Ramos (cell line): ENCODE results near the gene ALDH5A1.

ENCODE experiments used
- in situ Hi-C: fragments of 300-500 bp; cut with MboI; formaldehyde crosslinking; loops from one replicate; pipeline ENCODE4 v1.14.3; 2022; ENCODE audit warnings: low sequenced_read_pairs; ENCODE audit not compliant: unreplicated experiment

ALDH5A1 gene

GRCh38 chr6:24484657-24485323 is 10.0 kb upstream of the ALDH5A1 start:
- in situ Hi-C loops, result no loop called here

- in situ Hi-C loops, result no loop called here
Observed at GRCh38 chr6:24486065-24486464, 8.7 kb upstream of the ALDH5A1 start.

GRCh38 chr6:24489470-24489869 is 5.3 kb upstream of the ALDH5A1 start, which contains the start of gene GPLD1:
GPLD1 (minus strand) TSS chr6:24489578; CDS start chr6:24489511, 67 bp downstream.
- in situ Hi-C loops, result no loop called here

GRCh38 chr6:24489881-24490280 is 4.9 kb upstream of the ALDH5A1 start:
- in situ Hi-C loops, result no loop called here

- in situ Hi-C loops, result no loop called here
Observed at GRCh38 chr6:24490948-24491347, 3.8 kb upstream of the ALDH5A1 start.

GRCh38 chr6:24492475-24492874 is 2.3 kb upstream of the ALDH5A1 start:
- in situ Hi-C loops, result no loop called here

- in situ Hi-C loops, result no loop called here
Observed at GRCh38 chr6:24493945-24494820, 586 bp upstream of the ALDH5A1 start.

GRCh38 chr6:24497254-24497970 is 2.6 kb downstream of the ALDH5A1 start:
- in situ Hi-C loops, result no loop called here

- in situ Hi-C loops, result loop anchor here (25.0 kb wide), 1 partner anchor 887 kb away; no protein-coding TSS in a partner anchor
Observed at GRCh38 chr6:24500683-24501082, 5.9 kb downstream of the ALDH5A1 start.

GRCh38 chr6:24501374-24501773 is 6.6 kb downstream of the ALDH5A1 start:
- in situ Hi-C loops, result loop anchor here (25.0 kb wide), 1 partner anchor 886 kb away; no protein-coding TSS in a partner anchor

- in situ Hi-C loops, result loop anchor here (25.0 kb wide), 1 partner anchor 885 kb away; no protein-coding TSS in a partner anchor
Observed at GRCh38 chr6:24501914-24502313, 7.1 kb downstream of the ALDH5A1 start.

GRCh38 chr6:24504287-24504648 is 9.5 kb downstream of the ALDH5A1 start:
- in situ Hi-C loops, result loop anchor here (25.0 kb wide), 1 partner anchor 883 kb away; no protein-coding TSS in a partner anchor

GRCh38 chr6:24504649-24505586 is 10.1 kb downstream of the ALDH5A1 start:
- in situ Hi-C loops, result loop anchor here (25.0 kb wide), 1 partner anchor 882 kb away; no protein-coding TSS in a partner anchor

GRCh38 chr6:24506814-24507520 is 12.2 kb downstream of the ALDH5A1 start:
- in situ Hi-C loops, result loop anchor here (25.0 kb wide), 1 partner anchor 880 kb away; no protein-coding TSS in a partner anchor

- in situ Hi-C loops, result loop anchor here (25.0 kb wide), 1 partner anchor 875 kb away; no protein-coding TSS in a partner anchor
Observed at GRCh38 chr6:24511976-24512375, 17.2 kb downstream of the ALDH5A1 start.

GRCh38 chr6:24513602-24514001 is 18.8 kb downstream of the ALDH5A1 start:
- in situ Hi-C loops, result loop anchor here (25.0 kb wide), 1 partner anchor 874 kb away; no protein-coding TSS in a partner anchor

GRCh38 chr6:24517659-24518543 is 23.1 kb downstream of the ALDH5A1 start:
- in situ Hi-C loops, result loop anchor here (25.0 kb wide), 1 partner anchor 869 kb away; no protein-coding TSS in a partner anchor
